ENCODE data around the gene NFE2L1.
"Not testable (repeated sequence)": the region's sequence is repeated elsewhere in the genome, so short reads cannot be mapped to it uniquely, and the experiment has no call there.

NFE2L1 gene

GRCh38 chr17:48048384-48049126, 396 bp downstream of the NFE2L1 start:
- peak; percentile 96 for DNase-seq (ENCODE audit: low read depth)

GRCh38 chr17:48051283-48051682, 3.1 kb downstream of the NFE2L1 start:
- DNase-seq (ENCODE audit: low read depth), result no peak

- DNase-seq (ENCODE audit: low read depth), result peak; percentile 95
These were observed 3.7 kb downstream of the NFE2L1 start for GRCh38 chr17:48051706-48052486.

- DNase-seq (ENCODE audit: low read depth), result no peak
These were observed 5.0 kb downstream of the NFE2L1 start for GRCh38 chr17:48052956-48053757.

- DNase-seq (ENCODE audit: low read depth), result no peak
These were observed 5.6 kb downstream of the NFE2L1 start for GRCh38 chr17:48053758-48054237.

GRCh38 chr17:48054238-48055185, 6.4 kb downstream of the NFE2L1 start:
- DNase-seq (ENCODE audit: low read depth), result peak; percentile 91

- DNase-seq (ENCODE audit: low read depth), result peak; percentile 96
These were observed 7.5 kb downstream of the NFE2L1 start for GRCh38 chr17:48055531-48056245.

- no peak for DNase-seq (ENCODE audit: low read depth)
These were observed 8.1 kb downstream of the NFE2L1 start for GRCh38 chr17:48056246-48056745.

GRCh38 chr17:48056879-48057278, 8.7 kb downstream of the NFE2L1 start:
- DNase-seq (ENCODE audit: low read depth), result no peak

- DNase-seq (ENCODE audit: low read depth), result no peak
These were observed 9.5 kb downstream of the NFE2L1 start for GRCh38 chr17:48057626-48058025.

- no peak for DNase-seq (ENCODE audit: low read depth)
These were observed 10.4 kb downstream of the NFE2L1 start for GRCh38 chr17:48058393-48059124.

GRCh38 chr17:48059125-48059668, 11.0 kb downstream of the NFE2L1 start:
- DNase-seq (ENCODE audit: low read depth), result no peak

GRCh38 chr17:48060249-48060648, 12.1 kb downstream of the NFE2L1 start:
- DNase-seq (ENCODE audit: low read depth), result no peak

GRCh38 chr17:48062273-48062672, 14.1 kb downstream of the NFE2L1 start:
- no peak for DNase-seq (ENCODE audit: low read depth)

GRCh38 chr17:48064638-48065037, 16.5 kb downstream of the NFE2L1 start:
- no peak for DNase-seq (ENCODE audit: low read depth)

- DNase-seq (ENCODE audit: low read depth), result no peak
These were observed 18.0 kb downstream of the NFE2L1 start for GRCh38 chr17:48066192-48066591.

- no peak for DNase-seq (ENCODE audit: low read depth)
These were observed 18.5 kb downstream of the NFE2L1 start for GRCh38 chr17:48066656-48067055.

- no peak for DNase-seq (ENCODE audit: low read depth)
These were observed 19.1 kb downstream of the NFE2L1 start for GRCh38 chr17:48067245-48067644.

- DNase-seq (ENCODE audit: low read depth), result not testable (repeated sequence)
These were observed 19.6 kb downstream of the NFE2L1 start for GRCh38 chr17:48067808-48068207.

Measured in fibroblast of the conjunctiva (primary cell).